Posterior vena cava (tissue), 2 donors: ENCODE measurements around the gene PDE7B. TPM values are rescaled to one million over a fixed set of nuclear protein-coding genes. Genes with fewer than 3 reads are reported as not detected.

Experiments used
- DNase-seq: peaks from one replicate; pipeline ENCODE4 v3.0.0-alpha.2; 2020; ENCODE audit warnings: low spot score
- intact Hi-C, 2 donors: fragments of 100-400 bp; cut with DNase I; formaldehyde crosslinking; loops; one replicate each; pipeline versions ENCODE4 v1.14.1 to v1.14.2; 2022 to 2023
- total RNA-seq, 2 donors: library from RNA; stranded (reverse); fragmentation: NEBNext Ultra II Directional; extraction: Animal tissue kit (Norgen Biotek cat#: 25700); gene quantifications; one replicate each; pipeline ENCODE4 v1.2.1, GENCODE V29; 2021
- donor health status: DM: yes; HTN: yes; CAD: no.
- donor health status: DM: yes; HTN: yes; CAD: no.

The PDE7B gene
- total RNA-seq, 2 donors from 2014 or later: 5.9 to 7.2 TPM

- no peak for DNase-seq
- intact Hi-C loops: no loop called here
These were observed 185.9 kb downstream of the PDE7B start for GRCh38 chr6:136037242-136037875.

DNA sequence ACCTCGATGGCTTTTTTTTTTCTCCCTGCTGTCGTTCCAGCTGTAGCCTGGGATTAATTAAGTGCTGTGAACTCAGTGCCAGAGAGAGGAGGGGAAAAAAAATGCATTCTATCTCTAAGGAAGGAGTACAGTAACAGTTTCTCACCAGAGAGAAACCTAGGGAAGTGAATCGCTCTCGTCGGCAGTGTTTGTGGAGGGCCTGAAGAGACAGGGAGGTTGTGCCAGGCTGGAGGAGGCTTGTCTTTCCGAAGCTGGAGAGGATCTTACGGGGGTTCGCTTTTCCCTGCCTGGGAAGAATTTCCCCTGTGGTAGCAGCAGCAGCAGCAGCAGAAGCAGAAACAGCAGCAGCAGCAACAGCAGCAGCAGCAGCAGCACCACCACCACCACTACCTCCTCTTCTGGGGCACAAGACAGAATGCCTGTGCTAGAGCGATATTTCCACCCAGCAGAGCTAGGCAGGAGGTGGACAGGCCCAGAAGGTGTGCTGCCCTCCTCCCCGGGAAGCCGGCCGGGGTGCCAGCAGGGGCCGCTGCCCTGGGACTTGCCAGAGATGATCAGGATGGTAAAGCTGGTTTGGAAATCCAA, 186.5 kb downstream of the PDE7B start:
- intact Hi-C loops: no loop called here
- no peak for DNase-seq

DNA sequence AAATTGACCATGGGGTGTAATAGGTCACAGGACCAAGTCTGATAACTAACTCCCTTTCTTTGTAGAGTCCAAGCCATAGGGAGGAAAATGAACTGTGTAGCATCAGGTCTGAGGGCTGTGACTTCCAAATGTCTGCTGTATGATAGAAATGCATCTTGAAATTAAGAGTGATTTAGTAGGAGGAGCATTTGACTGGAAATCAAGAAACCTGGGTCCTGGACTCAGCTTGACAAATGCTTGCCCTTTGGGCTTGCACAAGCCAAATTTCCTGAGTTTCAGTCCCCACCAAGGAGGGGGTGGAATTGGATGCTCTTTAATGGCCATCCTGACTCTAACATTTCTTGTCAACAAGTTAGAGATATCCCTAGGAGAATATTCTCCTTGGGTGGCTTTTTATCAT, 187.0 kb downstream of the PDE7B start:
- intact Hi-C loops: no loop called here
- no peak for DNase-seq

DNA sequence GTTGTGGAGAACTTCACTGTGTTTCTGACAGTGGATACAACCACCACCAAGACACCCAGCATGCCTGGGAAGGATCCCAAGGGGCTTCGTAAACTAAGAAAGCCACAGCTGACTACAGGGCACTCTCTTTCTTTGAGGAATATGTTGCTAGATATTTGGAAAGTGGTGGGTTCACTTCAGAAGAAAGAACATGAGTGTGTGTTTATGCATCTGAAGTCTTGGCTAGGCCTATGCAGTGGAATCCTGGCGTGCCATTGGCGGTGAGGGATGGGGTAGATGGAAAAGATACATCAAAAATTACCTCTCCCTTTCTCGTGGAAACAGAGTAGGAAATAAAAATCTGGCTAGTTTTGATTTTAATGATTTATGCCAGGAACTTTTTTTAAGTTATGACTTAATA, 187.7 kb downstream of the PDE7B start:
- intact Hi-C loops: no loop called here
- no peak for DNase-seq

DNA sequence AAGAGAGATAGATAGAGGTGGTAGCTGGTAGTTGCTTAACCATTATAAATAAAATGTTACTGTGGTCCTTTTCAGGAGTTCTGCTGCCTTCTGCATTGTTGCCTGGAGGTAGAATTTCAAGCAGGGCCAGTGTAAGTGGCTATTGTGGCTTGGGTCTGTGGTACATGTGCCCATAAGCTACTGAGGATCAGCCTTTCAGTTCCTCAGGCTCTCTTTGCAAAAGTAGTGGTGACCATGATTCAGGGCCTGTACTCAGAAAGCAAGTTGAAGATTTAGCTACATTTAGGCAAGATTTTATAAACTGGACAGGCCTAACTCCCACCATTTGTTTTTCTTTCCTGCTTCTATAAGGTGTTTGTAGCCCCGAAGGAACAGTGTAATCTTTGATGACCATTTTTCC, 199.0 kb downstream of the PDE7B start:
- DNase-seq: no peak
- intact Hi-C loops: loop anchor here in 1 of 2 donors (5.0 kb wide), 1 partner anchor 377 kb away; no protein-coding TSS in a partner anchor

DNA sequence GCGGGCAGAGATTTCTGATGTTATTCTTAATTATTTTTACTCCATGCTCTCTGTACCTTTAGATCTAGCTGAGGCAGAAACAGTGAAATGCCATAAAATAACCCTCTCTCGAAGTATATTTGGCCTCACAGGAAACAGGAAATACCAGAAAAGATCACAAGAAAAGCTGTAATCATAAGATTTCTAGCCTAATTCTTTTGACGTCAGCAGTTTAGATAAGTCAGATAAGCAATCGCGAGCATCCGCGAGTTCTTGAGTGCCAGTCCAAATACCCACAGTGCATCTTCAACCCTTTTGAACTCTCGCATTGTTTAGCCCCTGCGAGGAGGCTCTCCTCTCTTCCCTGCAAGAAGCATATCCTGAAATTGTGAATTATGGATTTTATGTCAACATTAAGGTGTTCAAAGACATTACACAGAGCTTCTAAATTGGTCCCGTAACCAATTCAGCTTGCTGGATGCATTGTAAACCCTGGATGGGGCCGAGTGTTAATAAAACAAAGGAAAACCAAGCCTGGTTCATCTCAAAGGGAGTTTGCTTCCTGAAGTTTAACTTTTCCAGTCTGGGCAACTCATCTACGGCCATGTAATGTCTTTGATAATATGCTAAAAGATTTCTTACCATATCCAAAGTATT, 199.8 kb downstream of the PDE7B start:
- intact Hi-C loops: loop anchor here in 1 of 2 donors (5.0 kb wide), 1 partner anchor 376 kb away; no protein-coding TSS in a partner anchor
- DNase-seq: no peak

DNA sequence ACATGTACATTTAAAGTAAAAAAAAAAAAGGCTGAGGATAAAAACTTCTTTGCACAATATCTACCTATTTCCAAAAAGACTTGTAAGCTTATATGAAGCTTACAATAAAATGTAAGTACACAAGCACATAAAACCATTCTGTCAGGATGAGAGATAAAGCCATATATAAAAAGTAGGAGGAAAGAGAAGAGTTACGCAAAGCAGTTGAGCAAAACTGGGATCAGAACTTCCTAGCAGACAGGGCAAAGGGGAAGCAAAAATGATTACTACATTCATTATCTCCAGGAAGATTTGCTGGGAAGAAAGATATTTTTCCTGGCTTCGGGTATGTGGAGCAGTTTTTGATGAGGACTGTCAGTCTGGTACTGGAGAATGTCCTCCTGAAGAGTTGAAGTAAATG, 200.5 kb downstream of the PDE7B start:
- intact Hi-C loops: loop anchor here in 1 of 2 donors (5.0 kb wide), 1 partner anchor 375 kb away; no protein-coding TSS in a partner anchor
- no peak for DNase-seq

- intact Hi-C loops: no loop called here
- DNase-seq: no peak
These were observed 207.4 kb downstream of the PDE7B start for GRCh38 chr6:136058852-136059251.

- no peak for DNase-seq
- intact Hi-C loops: no loop called here
These were observed 207.8 kb downstream of the PDE7B start for GRCh38 chr6:136059308-136059707.

- intact Hi-C loops: no loop called here
- DNase-seq: no peak
These were observed 208.6 kb downstream of the PDE7B start for GRCh38 chr6:136060052-136060451.

DNA sequence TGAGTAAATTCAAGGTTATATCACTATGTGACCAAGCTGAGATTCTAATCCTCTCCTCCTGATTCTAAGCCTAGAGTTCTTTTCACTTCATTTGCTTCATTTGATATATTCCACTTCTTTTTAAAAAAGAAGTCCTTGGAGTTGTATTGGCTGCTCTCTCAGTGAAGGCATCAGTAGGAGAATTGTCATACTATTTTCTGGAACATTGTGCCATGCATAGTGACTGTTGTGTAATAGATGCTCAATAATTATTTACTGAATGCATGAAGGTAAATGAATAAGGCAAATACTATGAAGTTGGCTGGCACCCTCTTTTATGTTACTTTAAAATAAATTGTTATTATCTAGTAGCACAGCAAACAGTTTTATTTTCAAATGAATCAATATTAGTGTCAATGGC, 209.3 kb downstream of the PDE7B start:
- no peak for DNase-seq
- intact Hi-C loops: no loop called here

DNA sequence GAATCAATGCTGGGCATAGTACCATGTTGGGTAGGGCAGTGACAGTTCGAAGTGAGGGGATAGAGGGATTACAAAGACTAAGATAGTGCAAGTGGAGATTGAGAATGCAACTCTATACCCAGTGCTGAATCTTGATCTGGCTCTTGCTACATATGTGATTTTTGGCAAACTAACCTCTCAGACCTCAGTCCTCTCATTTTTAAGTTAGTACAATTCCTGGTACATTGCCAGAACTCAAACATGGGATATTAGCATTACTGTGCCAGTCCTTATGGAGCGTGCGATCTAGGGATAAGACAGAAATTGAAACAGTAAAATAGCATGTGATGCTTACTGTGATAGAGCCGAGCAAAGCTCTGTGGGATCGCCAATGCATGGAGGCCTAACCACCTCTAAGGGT, 210.2 kb downstream of the PDE7B start:
- DNase-seq: no peak
- intact Hi-C loops: no loop called here

GRCh38 chr6:136063096-136063495, 211.6 kb downstream of the PDE7B start:
- DNase-seq: no peak
- intact Hi-C loops: no loop called here

- intact Hi-C loops: no loop called here
- DNase-seq: no peak
These were observed 214.5 kb downstream of the PDE7B start for GRCh38 chr6:136066005-136066404.

DNA sequence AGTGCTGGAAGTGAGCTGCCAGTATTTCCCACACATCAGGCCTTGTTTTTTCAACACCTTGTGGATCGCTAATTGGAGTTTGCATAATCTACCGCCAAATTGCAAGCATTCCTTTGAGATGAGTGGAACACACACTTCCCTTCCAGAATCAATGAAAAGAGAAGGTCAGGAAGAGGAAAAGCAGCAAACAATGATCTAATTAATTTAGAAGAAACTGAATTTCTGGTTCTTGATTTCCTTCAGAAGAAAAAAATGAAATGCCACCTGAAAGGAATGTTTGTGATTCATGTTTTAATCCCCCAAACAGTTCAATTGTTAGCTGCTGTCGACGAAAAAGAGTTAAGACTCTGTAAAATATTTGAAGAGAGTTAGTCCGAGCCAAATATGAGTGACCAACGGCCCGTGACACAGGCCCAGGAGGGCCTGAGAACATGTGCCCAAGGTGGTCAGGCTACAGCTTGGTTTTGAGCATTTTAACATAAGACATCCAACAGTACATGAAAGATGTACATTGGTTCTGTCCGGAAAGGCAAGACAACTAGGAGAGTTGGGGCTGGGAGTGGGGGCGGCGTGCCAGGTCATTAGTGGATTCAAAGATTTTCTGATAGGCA, 216.3 kb downstream of the PDE7B start:
- intact Hi-C loops: no loop called here
- no peak for DNase-seq

DNA sequence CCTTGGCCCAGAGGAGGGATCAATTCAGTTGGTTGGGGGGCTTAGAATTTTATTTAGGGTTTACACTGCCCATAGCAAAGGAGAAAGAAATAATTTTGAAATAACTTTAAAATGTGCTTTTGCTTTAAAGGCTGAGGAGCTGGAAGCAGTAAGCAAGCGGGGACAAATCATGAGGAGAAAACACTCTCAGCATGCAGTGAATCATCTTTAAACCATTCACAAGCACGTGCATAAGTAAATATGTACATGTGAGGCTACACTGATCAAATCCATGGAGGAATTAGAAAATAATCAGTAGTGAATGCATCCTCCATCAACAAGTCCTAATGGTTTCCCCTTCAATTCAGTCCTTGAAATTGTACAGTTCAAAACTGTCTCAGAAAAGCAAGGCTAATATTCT, 217.6 kb downstream of the PDE7B start:
- no peak for DNase-seq
- intact Hi-C loops: no loop called here

DNA sequence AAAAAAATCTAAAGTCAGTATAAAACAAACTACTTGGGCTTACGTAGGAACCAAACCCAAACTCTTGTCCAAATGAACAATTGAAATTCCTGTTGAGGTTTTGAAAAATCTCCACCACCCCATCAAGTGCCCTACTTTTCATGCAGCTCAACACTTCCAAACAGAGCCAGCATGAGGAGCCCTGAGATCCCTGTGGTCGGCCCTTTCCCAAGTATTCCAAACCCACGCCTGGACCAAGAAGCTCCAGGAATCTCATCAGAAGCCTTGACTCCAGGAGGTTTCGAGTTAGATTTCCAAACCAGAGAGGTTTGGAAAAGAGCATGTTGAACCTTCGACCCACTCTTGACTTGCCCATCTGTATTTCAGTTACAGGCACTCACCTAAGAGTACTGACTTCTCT, 219.3 kb downstream of the PDE7B start:
- intact Hi-C loops: no loop called here

DNA sequence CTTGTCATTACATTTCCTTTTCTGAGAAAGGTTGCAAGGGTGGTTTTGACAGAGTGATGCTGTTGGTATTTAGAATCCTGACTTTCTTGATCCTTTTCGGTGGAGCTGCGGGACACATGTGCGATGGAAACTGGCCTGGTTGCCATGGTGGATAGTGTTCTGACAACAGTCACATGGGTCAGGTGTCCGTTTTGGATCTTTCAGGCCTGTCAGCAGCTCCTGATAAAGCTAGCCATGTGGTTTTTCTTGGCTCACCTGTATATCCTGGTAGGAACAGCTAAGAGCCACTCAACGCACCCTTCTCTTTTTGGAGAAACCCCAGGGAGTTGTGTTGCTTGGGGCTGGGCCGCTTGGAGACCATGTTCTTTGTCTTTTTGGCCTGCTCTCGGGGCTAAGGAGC, 221.2 kb downstream of the PDE7B start:
- no peak for DNase-seq
- intact Hi-C loops: no loop called here

More for the DNA sequence above, 219.3 kb downstream of the PDE7B start:
- no peak for DNase-seq

DNA sequence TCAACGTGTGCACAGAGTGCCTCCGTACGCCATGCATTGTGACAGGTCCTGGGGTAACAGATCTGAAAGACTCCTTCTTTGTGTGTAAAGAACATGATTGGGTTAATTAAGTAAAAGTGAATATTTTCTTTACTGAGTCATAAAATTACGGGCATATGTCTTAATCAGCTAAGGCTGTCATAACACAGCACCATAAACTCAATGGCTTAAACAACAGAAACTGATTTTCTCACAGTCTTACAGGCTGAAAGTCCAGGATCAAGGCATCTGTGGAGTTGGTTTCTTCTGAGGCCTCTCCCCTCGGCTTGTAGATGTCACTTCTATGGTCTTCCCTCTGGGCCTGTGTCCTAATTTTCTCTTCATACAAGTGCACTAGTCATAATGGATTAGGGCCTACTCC, 221.7 kb downstream of the PDE7B start:
- intact Hi-C loops: no loop called here
- no peak for DNase-seq

DNA sequence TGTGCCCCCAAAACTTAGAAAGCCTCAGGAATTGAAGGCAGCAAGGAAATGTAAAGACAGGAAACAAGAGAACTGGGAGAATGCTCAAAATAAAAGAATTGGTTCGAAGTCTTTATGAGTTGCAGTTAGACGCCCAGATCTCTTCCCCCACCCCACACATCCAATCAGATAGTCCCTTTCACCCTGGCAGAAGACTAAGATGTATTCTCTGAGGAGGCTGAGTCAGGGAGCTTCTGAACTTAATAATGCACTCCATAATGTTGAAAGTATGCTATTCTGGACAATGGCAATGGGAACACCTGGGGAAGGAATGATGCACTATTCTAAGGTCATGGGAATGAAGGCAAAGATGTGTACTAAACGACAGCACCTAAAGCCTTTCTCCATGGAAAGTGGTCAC, 225.0 kb downstream of the PDE7B start:
- DNase-seq: no peak
- intact Hi-C loops: no loop called here
